ENCODE results near the gene SPATS2L. TPM values are rescaled to one million over a fixed set of nuclear protein-coding genes. Genes with fewer than 3 reads are reported as not detected.

The SPATS2L gene
- total and polyA plus RNA-seq, 2 experiments from 2014 or later: 118 to 154 TPM

DNA sequence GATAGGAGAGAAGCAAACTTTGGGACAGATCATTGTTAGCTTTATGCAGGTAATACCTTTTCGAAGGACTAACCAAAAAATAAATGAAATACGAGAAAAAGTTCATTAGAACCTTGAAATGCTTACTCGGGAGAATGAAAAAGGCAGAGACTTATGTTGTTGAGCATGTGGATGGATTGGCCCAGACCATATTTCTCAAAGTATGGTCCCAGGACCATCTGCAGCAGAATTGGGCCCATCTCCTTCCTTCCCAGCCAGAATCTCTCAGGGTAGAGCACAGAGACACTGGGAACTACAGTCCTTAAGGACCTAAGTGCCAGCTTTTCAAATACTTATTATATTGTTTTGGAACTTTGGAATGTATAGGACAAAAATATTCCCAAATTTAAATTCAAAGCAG, 152.6 kb downstream of the SPATS2L start (continued):
- TF ChIP-seq, protein P1, sequence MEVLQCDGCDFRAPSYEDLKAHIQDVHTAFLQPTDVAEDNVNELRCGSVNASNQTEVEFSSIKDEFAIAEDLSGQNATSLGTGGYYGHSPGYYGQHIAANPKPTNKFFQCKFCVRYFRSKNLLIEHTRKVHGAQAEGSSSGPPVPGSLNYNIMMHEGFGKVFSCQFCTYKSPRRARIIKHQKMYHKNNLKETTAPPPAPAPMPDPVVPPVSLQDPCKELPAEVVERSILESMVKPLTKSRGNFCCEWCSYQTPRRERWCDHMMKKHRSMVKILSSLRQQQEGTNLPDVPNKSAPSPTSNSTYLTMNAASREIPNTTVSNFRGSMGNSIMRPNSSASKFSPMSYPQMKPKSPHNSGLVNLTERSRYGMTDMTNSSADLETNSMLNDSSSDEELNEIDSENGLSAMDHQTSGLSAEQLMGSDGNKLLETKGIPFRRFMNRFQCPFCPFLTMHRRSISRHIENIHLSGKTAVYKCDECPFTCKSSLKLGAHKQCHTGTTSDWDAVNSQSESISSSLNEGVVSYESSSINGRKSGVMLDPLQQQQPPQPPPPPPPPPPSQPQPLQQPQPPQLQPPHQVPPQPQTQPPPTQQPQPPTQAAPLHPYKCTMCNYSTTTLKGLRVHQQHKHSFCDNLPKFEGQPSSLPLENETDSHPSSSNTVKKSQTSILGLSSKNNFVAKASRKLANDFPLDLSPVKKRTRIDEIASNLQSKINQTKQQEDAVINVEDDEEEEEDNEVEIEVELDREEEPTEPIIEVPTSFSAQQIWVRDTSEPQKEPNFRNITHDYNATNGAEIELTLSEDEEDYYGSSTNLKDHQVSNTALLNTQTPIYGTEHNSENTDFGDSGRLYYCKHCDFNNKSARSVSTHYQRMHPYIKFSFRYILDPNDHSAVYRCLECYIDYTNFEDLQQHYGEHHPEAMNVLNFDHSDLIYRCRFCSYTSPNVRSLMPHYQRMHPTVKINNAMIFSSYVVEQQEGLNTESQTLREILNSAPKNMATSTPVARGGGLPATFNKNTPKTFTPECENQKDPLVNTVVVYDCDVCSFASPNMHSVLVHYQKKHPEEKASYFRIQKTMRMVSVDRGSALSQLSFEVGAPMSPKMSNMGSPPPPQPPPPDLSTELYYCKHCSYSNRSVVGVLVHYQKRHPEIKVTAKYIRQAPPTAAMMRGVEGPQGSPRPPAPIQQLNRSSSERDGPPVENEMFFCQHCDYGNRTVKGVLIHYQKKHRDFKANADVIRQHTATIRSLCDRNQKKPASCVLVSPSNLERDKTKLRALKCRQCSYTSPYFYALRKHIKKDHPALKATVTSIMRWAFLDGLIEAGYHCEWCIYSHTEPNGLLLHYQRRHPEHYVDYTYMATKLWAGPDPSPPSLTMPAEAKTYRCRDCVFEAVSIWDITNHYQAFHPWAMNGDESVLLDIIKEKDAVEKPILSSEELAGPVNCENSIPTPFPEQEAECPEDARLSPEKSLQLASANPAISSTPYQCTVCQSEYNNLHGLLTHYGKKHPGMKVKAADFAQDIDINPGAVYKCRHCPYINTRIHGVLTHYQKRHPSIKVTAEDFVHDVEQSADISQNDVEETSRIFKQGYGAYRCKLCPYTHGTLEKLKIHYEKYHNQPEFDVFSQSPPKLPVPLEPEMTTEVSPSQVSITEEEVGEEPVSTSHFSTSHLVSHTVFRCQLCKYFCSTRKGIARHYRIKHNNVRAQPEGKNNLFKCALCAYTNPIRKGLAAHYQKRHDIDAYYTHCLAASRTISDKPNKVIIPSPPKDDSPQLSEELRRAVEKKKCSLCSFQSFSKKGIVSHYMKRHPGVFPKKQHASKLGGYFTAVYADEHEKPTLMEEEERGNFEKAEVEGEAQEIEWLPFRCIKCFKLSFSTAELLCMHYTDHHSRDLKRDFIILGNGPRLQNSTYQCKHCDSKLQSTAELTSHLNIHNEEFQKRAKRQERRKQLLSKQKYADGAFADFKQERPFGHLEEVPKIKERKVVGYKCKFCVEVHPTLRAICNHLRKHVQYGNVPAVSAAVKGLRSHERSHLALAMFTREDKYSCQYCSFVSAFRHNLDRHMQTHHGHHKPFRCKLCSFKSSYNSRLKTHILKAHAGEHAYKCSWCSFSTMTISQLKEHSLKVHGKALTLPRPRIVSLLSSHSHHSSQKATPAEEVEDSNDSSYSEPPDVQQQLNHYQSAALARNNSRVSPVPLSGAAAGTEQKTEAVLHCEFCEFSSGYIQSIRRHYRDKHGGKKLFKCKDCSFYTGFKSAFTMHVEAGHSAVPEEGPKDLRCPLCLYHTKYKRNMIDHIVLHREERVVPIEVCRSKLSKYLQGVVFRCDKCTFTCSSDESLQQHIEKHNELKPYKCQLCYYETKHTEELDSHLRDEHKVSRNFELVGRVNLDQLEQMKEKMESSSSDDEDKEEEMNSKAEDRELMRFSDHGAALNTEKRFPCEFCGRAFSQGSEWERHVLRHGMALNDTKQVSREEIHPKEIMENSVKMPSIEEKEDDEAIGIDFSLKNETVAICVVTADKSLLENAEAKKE (CRISPR knock-in tag; IDR thresholded peaks at IDR 0.05): no peak
- TF ChIP-seq ZNF331 (CRISPR knock-in tag; IDR thresholded peaks at IDR 0.05; ENCODE audit: low read depth): no peak
- no peak for TF ChIP-seq NANOG (IDR thresholded peaks at IDR 0.05; ENCODE audit: borderline replicate concordance)
- no peak for TF ChIP-seq ZNF114 (CRISPR knock-in tag; IDR thresholded peaks at IDR 0.05)
- TF ChIP-seq, protein P2, sequence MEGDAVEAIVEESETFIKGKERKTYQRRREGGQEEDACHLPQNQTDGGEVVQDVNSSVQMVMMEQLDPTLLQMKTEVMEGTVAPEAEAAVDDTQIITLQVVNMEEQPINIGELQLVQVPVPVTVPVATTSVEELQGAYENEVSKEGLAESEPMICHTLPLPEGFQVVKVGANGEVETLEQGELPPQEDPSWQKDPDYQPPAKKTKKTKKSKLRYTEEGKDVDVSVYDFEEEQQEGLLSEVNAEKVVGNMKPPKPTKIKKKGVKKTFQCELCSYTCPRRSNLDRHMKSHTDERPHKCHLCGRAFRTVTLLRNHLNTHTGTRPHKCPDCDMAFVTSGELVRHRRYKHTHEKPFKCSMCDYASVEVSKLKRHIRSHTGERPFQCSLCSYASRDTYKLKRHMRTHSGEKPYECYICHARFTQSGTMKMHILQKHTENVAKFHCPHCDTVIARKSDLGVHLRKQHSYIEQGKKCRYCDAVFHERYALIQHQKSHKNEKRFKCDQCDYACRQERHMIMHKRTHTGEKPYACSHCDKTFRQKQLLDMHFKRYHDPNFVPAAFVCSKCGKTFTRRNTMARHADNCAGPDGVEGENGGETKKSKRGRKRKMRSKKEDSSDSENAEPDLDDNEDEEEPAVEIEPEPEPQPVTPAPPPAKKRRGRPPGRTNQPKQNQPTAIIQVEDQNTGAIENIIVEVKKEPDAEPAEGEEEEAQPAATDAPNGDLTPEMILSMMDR (conservative IDR thresholded peaks at IDR 0.05; ENCODE audit: low read depth in 2 of 2): no peak
- no peak for TF ChIP-seq EZH2phosphoT487 (IDR thresholded peaks at IDR 0.05; ENCODE audit: unreplicated experiment)
- TF ChIP-seq EZH2 (IDR thresholded peaks at IDR 0.05; ENCODE audit: low read depth, unreplicated experiment): no peak
- TF ChIP-seq, protein P3, sequence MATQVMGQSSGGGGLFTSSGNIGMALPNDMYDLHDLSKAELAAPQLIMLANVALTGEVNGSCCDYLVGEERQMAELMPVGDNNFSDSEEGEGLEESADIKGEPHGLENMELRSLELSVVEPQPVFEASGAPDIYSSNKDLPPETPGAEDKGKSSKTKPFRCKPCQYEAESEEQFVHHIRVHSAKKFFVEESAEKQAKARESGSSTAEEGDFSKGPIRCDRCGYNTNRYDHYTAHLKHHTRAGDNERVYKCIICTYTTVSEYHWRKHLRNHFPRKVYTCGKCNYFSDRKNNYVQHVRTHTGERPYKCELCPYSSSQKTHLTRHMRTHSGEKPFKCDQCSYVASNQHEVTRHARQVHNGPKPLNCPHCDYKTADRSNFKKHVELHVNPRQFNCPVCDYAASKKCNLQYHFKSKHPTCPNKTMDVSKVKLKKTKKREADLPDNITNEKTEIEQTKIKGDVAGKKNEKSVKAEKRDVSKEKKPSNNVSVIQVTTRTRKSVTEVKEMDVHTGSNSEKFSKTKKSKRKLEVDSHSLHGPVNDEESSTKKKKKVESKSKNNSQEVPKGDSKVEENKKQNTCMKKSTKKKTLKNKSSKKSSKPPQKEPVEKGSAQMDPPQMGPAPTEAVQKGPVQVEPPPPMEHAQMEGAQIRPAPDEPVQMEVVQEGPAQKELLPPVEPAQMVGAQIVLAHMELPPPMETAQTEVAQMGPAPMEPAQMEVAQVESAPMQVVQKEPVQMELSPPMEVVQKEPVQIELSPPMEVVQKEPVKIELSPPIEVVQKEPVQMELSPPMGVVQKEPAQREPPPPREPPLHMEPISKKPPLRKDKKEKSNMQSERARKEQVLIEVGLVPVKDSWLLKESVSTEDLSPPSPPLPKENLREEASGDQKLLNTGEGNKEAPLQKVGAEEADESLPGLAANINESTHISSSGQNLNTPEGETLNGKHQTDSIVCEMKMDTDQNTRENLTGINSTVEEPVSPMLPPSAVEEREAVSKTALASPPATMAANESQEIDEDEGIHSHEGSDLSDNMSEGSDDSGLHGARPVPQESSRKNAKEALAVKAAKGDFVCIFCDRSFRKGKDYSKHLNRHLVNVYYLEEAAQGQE (IDR thresholded peaks at IDR 0.05; ENCODE audit: unreplicated experiment): no peak
- TF ChIP-seq CREB1 (CRISPR knock-in tag; IDR thresholded peaks at IDR 0.05; ENCODE audit: low read depth): no peak
- no peak for TF ChIP-seq POLR2AphosphoS5 (IDR thresholded peaks at IDR 0.05; ENCODE audit: low read depth)
- no peak for TF ChIP-seq JUNB (IDR thresholded peaks at IDR 0.05; ENCODE audit: unreplicated experiment)
- no peak for TF ChIP-seq STAT1 (IDR thresholded peaks at IDR 0.05; ENCODE audit: unreplicated experiment)

All from GM23338 (cell line).